GM10266 (cell line): ENCODE measurements around the gene DGKI.

Experiments
- DNase-seq: peaks from one replicate; pipeline ENCODE4 v3.0.0; 2012; ENCODE audit errors: extremely low spot score
- CTCF ChIP-seq: IDR thresholded peaks from 2 replicates; pipeline ENCODE4 v1.5.1; 2012; ENCODE audit warnings: mild to moderate bottlenecking, low read depth; ENCODE audit not compliant: control insufficient read depth, insufficient read depth; ENCODE audit errors: missing control alignments

DGKI gene

GRCh38 chr7:137681657-137682562 lies 164.9 kb downstream of the DGKI start:
- no peak for DNase-seq
- no peak for TF ChIP-seq CTCF

DNA sequence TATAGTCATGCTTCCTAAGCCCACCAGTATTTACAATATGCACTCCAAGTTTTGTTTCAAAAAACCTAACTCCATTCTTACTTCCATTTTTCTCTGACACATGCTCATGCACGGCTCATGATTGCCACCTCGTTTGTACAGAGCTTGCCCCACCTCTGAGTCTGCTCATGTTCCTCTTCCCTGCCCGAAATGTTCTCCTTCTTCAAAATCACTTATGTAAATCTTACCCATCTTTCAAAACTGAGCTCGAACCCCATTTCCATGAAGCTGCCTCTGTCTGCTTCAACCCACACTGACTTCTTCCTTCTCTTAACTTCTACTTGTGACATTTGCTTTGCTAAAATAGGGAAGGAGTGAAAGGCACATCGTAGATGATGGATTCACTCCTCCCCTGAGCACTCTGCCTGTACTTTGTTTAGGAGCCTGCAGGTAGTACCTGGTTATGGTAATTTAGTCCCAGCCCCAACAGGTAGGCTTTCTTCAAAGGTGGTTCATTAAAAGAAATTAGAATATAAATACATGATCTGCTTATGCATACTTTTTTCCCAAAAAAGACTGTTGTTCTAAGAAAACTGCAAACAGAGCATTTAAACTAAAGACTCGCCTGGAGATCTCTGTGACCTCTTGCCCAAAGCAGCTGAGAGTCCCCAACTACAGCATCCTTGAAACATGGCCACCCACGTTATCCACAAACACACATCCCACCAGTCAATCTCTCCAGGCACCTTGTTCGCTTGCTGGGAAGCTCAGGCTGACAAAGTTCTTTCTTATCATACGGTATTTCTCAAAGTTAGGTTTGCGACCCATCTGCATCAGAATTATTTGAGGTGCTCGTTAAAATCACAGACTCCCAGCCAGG lies 172.0 kb downstream of the DGKI start:
- DNase-seq = no peak
- no peak for TF ChIP-seq CTCF

DNA sequence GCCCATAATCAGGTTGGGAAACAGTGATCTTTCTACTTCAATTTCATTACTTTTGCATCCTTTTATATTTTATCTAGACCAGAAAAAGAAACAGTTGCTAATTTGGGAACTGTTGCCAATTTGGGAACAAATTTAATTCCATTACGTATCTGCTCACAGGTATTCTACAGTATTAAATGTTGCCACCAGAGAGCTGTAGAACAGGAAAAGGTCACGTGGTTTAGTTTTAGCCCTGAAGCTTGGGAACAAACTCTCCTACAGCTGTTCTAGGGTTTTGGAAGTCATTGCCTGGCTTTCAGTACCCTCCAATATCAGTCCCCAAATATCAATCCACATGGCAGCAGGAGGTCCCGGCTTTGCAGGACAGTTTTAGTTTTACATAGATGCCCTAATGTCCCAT lies 172.7 kb downstream of the DGKI start:
- no peak for DNase-seq
- no peak for TF ChIP-seq CTCF

DNA sequence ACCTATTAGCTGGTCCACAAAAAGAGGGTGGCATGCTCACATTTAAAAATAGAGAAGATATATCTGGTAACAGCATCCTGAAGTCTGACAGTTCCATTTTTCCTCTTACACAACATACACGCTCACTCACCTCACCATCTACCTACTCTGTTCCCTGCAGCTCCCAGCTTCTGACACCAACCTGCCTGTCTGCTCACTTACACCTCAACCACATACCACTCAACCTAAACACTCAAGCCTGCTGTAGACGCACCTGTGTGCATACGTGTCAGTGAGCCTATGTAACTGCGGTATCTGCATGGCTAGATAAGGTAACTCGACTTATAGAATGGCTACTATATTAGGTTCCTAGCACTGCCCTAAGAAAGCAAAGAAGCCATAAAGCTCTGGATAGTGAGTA lies 174.9 kb downstream of the DGKI start:
- no peak for DNase-seq
- TF ChIP-seq CTCF = no peak

- no peak for TF ChIP-seq CTCF
- peak; percentile 45 for DNase-seq
Measured at GRCh38 chr7:137670222-137671064, 176.3 kb downstream of the DGKI start.

- no peak for TF ChIP-seq CTCF
- DNase-seq = no peak
Measured at GRCh38 chr7:137669706-137670105, 177.1 kb downstream of the DGKI start.
